Measurements from ENCODE around the gene NTM.
"Not testable (repeated sequence)": the region's sequence is repeated elsewhere in the genome, so short reads cannot be mapped to it uniquely, and the experiment has no call there.

NTM gene

GRCh38 chr11:131465746-131466145 lies 95.3 kb downstream of the NTM start:
- no peak for DNase-seq

- DNase-seq: no peak
Observed at GRCh38 chr11:131467645-131468394, 97.4 kb downstream of the NTM start.

GRCh38 chr11:131468565-131468964 lies 98.2 kb downstream of the NTM start:
- DNase-seq: no peak

- DNase-seq: no peak
Observed at GRCh38 chr11:131470216-131470925, 100.0 kb downstream of the NTM start.

- DNase-seq: peak; percentile 70
Observed at GRCh38 chr11:131471976-131472375, 101.6 kb downstream of the NTM start.

GRCh38 chr11:131474947-131475346 lies 104.5 kb downstream of the NTM start:
- DNase-seq: no peak

GRCh38 chr11:131476266-131476665 lies 105.9 kb downstream of the NTM start:
- DNase-seq: no peak

GRCh38 chr11:131478341-131478740 lies 107.9 kb downstream of the NTM start:
- no peak for DNase-seq

- DNase-seq: no peak
Observed at GRCh38 chr11:131481303-131481702, 110.9 kb downstream of the NTM start.

- DNase-seq: peak; percentile 68
Observed at GRCh38 chr11:131481971-131482370, 111.6 kb downstream of the NTM start.

- DNase-seq: no peak
Observed at GRCh38 chr11:131483453-131483852, 113.0 kb downstream of the NTM start.

GRCh38 chr11:131483877-131484276 lies 113.5 kb downstream of the NTM start:
- no peak for DNase-seq

- DNase-seq: no peak
Observed at GRCh38 chr11:131486100-131486499, 115.7 kb downstream of the NTM start.

- no peak for DNase-seq
Observed at GRCh38 chr11:131486937-131487635, 116.7 kb downstream of the NTM start.

- no peak for DNase-seq
Observed at GRCh38 chr11:131488238-131488637, 117.8 kb downstream of the NTM start.

- DNase-seq: no peak
Observed at GRCh38 chr11:131491503-131491902, 121.1 kb downstream of the NTM start.

GRCh38 chr11:131495423-131495822 lies 125.0 kb downstream of the NTM start:
- no peak for DNase-seq

- not testable (repeated sequence) for DNase-seq
Observed at GRCh38 chr11:131497686-131498085, 127.3 kb downstream of the NTM start.

- DNase-seq: no peak
Observed at GRCh38 chr11:131498631-131499160, 128.3 kb downstream of the NTM start.

- DNase-seq: no peak
Observed at GRCh38 chr11:131499199-131499598, 128.8 kb downstream of the NTM start.

GRCh38 chr11:131503017-131503416 lies 132.6 kb downstream of the NTM start:
- no peak for DNase-seq

GRCh38 chr11:131504199-131504949 lies 134.0 kb downstream of the NTM start:
- DNase-seq: peak; percentile 91

- no peak for DNase-seq
Observed at GRCh38 chr11:131506348-131506747, 135.9 kb downstream of the NTM start.
